ENCODE measurements around the gene KRT7. TPM values are rescaled to one million over a fixed set of nuclear protein-coding genes. Genes with fewer than 3 reads are reported as not detected.

The KRT7 gene
- total and polyA plus RNA-seq, 9 of the 15 experiments (the other 6 are each of a cell fraction or from before 2014, with no cell fraction given): 1.4 TPM; not detected in 8

- TF ChIP-seq CHD4 (IDR thresholded peaks at IDR 0.05; ENCODE audit: insufficient read depth, insufficient replicate concordance, low read depth, low read length, poor library complexity, severe bottlenecking) (no peak), ZNF239 (CRISPR knock-in tag; IDR thresholded peaks at IDR 0.05) (no peak), ARID4B (CRISPR knock-in tag; IDR thresholded peaks at IDR 0.05) (no peak), ZNF24 (IDR thresholded peaks at IDR 0.05) (no peak), ZFP36 (IDR thresholded peaks at IDR 0.05; ENCODE audit: low read depth, low read length, partially characterized antibody) (no peak), NCOR1 (IDR thresholded peaks at IDR 0.05) (no peak), SFPQ (IDR thresholded peaks at IDR 0.05; ENCODE audit: low read depth, low read length) (no peak), DDX20 (tag; IDR thresholded peaks at IDR 0.05; ENCODE audit: low read depth) (no peak)
Measured at GRCh38 chr12:52249511-52250047, 16.5 kb downstream of the KRT7 start (continued).

Measured in K562 (cell line).